Keratinocyte (primary cell): Measurements from ENCODE around the gene MAPKAPK3.

Source experiments
- CTCF ChIP-seq, 3 experiments: IDR thresholded peaks in 1 of 3; conservative IDR thresholded peaks in 1 of 3; optimal IDR thresholded peaks in 1 of 3; 2 replicates in 2 of 3; 3 replicates in 1 of 3; pipeline versions ENCODE3 to v1.5.1; 2011; ENCODE audit warnings: low read length in 3 of 3, mild to moderate bottlenecking in 3 of 3, moderate library complexity in 2 of 3, control low read depth in 1 of 3, inconsistent platforms in 1 of 3; ENCODE audit not compliant: insufficient read depth in 2 of 3; ENCODE audit errors: extremely low read depth in 1 of 3
- EZH2 ChIP-seq: IDR thresholded peaks from one replicate; pipeline ENCODE4 v1.6.1; 2012; ENCODE audit warnings: inconsistent platforms, mild to moderate bottlenecking, low read length, moderate library complexity

- TF ChIP-seq CTCF (optimal IDR thresholded peaks at IDR 0.05 in 1 of 3, IDR thresholded peaks at IDR 0.05 in 1 of 3, conservative IDR thresholded peaks at IDR 0.05 in 1 of 3; ENCODE audit: extremely low read depth in 1 of 3, insufficient read depth in 2 of 3, low read length in 3 of 3) (no peak), EZH2 (no peak)
These were observed 81.3 kb downstream of the MAPKAPK3 start for GRCh38 chr3:50698269-50698668.
